GM21717 (cell line): Measurements from ENCODE around the gene PSD4.

Experiments
- ATAC-seq: cut with Tn5 transposase; IDR thresholded peaks from one replicate; pipeline ENCODE4 v1.9.1; 2021; ENCODE audit warnings: mild to moderate bottlenecking, moderate library complexity; ENCODE audit not compliant: unreplicated experiment

Gene PSD4

DNA sequence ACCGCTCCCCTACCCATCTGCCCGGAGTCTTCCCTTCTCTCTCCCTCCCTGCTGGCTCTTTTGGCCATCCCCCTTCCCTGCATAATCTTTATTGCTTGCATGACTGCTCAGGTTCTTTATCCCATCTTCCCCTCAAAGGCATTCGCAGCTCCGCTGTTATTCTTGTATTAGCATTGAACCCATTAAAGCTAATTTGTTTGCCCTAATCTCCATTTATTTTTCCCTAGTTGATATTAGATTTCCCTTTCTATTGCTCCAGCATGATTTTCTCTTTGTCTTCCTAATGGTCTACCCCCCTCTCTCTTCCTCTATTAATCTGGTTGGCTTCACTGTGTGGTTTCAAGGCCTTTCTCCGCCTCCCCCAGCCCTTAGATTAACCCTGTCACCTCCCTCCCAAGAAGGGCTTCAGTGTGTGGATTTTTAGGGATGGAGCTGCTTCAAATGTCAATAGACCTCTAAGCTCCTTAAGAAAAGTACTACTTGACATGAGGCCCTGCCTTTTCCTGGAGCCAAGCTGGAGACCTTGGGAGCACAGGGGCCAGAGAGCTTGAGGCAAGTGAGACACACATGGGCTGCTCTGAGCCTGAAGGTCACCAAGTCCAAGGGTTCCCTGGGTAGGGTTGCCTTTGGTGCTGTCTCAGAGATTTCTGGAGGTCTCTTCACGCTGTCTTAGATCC lies 84.8 kb downstream of the PSD4 start:
- no peak for ATAC-seq
